HG02885 (cell line): ENCODE measurements around the gene CTPS1.

Experiments
- ATAC-seq: cut with Tn5 transposase; IDR thresholded peaks from one replicate; pipeline ENCODE4 v1.9.1; 2021; ENCODE audit warnings: mild to moderate bottlenecking; ENCODE audit not compliant: unreplicated experiment, poor library complexity

The CTPS1 gene

DNA sequence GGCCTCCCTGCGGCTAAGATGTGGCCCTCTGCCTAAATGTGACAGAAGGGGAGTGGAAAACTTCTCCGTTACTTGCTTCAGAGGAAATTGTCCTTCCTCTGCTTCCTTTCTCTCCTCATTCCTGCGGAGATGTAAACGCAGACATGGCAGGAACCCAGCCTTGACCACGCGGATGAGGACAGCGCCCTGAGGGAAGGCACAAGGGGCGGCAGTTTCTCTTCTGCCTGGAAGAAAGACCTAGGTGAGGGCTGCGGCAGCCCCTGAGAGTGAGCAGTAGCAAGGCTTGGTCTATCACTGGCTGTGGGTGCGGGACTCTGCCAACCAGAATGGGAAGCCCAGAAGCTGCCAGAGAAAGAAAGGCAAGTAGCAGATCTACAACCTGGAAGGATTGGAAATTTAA lies 14.0 kb upstream of the CTPS1 start:
- no peak for ATAC-seq

- no peak for ATAC-seq
Measured at GRCh38 chr1:40966417-40966816, 13.1 kb upstream of the CTPS1 start.

DNA sequence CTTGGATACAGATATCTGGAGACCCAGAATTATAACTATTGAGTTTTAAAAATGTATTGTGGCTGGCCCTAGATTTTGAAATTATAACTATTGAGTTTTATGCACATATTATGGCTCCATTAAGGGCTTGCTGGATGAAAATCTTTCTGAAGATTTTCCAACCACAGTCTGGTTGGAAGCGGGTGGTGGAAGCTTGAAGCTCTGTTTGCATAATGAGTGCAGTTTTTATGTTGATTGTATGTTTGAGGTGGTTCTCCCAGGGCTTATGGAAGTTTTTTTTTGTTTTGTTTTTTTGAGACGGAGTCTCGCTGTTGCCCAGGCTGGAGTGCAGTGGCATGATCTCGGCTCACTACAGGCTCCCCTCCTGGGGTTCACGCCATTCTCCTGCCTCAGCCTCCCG lies 10.1 kb upstream of the CTPS1 start:
- ATAC-seq, result no peak

DNA sequence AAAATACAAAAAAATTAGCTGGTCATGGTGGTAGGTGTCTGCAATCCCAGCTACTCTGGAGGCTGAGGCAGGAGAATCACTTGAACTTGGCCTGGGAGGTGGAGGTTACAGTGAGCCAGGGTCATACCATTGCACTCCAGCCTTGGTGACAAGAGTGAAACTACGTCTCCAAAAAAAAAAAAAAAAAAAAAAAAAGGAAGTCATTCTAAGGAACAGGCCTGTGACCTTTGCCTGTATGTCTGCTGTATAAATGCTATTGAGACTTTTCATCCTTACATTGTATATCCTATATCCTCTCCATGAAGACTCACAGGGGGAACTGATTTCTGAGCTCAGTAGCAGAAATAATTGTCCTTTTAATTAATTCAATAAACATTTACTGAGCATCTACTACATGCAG lies 7.5 kb upstream of the CTPS1 start:
- no peak for ATAC-seq

- no peak for ATAC-seq
Measured at GRCh38 chr1:40973912-40974311, 5.6 kb upstream of the CTPS1 start.

DNA sequence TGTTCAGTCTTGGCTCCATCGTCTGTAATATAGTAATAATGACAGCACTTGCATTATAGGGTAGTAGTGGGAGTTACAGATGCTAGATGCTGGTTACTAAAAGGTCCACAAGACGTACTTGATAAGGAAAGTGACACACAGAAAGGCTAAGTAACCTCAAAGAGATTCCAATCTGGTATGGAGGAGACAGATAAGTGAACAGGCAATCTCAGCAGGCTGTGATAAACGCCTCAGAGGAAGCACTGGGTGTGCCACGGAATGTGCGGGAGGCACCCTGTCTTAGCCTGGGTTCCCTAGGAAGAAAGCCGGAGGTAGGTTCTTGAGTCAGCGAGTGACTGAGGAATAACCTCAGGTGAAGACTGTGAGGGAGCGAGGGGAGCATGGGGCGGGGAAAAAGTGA lies 4.6 kb upstream of the CTPS1 start:
- no peak for ATAC-seq

DNA sequence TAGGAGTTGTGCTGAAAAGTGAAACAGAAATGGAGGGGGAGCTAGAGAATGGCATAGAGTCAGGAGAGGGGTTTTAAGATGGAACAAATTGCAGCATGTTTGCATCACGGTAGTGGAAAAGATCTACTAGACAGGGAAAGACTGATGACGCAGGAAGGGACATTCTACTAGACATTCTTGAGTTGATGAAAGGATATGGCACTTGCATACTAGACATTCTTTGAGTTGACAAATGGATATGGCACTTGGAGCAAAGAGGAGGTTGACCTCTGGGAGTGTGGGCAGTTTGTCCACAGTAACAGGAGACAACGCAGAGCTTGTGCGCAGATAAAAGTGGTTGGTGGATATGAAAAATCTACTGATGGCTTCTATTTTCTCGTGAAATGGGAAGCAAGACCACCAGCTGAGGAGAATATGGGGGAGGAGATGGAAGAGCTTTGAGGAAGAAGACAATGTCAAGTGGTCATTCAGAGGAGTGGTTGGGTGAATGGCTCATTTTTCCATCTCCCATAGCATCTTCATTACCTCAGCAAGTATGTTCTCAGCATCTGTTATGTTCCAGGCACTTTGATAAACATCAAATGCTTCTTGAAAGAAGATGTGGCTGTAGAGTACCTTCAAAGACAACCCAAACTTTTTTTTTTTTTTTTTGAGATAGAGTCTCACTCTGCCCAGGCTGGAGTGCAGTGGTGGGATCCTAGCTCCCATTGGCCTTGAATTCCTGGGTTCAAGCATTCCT lies 2.4 kb upstream of the CTPS1 start:
- no peak for ATAC-seq

- no peak for ATAC-seq
Measured at GRCh38 chr1:40977716-40978115, 1.8 kb upstream of the CTPS1 start.

DNA sequence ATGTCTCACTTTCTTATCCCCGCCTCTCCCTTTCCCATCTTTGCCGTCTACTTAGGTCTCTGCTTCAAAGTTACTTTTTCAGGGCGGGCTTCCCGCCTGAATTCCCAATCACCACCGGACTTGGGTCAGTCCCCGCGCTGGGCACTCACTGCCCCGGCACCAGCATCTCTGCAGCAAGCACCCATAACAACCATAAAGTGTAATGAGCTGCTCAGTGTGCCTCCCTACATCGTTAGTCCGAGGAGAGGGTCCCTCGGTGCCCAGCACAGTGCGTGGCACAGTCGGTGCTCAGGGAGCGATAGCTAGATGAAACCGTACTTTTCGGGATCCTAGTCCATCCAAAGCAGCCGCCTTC lies 633 bp upstream of the CTPS1 start:
- no peak for ATAC-seq

- ATAC-seq, result peak; percentile 22
Measured at GRCh38 chr1:40980068-40980452, 564 bp downstream of the CTPS1 start.

- no peak for ATAC-seq
Measured at GRCh38 chr1:40980453-40981121, 1.1 kb downstream of the CTPS1 start.

DNA sequence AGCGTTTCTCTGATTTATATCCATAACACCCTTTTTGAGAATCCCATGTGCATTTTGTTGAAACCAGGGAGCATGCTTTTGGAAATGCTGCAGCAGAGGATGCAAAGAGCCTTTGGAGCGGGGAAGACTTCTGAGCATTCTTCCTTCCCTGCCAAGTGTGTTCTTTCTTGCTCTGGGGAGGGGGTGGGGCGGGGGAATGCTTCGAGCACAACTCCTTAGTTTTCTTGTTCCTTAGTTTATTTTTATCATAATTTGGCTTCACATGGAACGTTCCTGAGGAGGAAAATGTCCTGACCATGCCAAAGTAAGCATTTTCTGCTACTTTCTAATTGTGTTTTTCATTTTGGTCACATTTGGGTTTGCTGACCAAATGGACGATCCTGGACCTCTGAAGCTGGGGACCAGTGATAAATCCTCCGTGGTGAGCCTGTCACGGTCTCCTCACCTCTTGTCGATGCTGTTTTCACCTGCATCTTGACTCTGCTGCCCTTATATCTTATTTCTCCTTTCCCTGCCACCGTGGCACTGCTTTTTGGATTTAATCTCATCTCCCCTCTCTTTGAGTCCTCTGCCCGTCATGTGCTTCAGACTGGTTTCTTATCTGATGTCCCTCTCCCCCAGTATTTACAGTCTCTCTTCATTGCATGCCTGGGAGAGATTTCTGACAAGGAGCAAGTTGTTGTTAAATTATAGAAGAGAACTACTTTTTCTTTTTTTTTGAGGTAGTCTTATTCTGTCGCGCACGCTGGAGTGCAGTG lies 2.4 kb downstream of the CTPS1 start:
- no peak for ATAC-seq

GRCh38 chr1:40982721-40983120 lies 3.2 kb downstream of the CTPS1 start:
- no peak for ATAC-seq

- ATAC-seq, result no peak
Measured at GRCh38 chr1:40983286-40983685, 3.8 kb downstream of the CTPS1 start.

DNA sequence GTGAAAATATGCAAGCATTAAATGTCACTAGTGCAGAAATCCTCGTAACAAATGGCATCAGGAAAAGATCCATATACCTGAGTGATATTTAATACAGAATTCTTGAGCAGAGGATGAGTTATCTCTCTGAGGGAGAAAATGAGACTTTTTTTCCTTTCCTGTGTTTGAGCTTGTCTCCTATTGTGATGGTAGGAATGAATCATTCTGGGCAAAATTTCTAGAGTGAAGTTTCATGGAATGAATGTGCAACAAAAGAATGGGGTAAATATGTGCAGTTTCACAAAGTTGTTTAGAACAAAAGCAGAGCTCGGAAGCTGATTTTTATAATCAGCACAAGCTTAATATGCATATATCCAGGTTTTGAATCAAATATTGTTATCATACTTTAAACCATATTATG lies 4.6 kb downstream of the CTPS1 start:
- ATAC-seq, result no peak

DNA sequence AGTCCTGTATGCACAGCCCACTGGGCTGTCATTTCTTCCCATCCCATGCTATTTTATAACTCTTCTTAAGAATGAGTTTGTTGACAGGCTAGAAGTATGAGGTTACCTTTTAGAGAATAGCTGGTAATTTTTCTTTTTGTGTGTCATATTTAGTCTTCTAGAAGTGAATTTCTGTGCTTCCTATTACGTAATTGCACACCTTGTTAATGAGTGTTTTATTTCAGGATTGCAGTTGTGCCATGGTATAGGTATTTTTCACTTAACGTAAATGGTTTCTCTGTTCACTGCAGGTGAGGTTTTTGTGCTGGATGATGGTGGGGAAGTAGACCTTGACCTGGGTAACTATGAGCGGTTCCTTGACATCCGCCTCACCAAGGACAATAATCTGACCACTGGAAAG lies 5.0 kb downstream of the CTPS1 start:
- ATAC-seq, result no peak

DNA sequence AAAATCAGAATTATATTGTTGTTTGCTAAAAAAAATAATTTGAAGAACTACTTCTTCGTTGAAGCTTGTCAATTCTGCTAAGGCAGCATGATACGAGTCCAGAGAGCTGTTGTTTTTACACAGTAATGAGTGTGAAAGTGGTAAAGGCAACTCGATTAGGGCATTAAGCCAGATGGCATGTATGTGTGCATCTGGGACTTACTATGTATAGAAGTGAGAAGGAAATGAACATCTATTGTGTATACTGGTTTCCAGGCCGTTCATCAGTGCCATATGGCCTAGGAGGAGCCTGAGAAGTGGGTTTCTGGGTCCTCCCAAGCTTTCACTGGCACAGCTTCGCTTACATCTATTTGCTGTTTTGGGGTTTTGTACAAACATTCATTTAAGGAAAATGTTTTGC lies 5.7 kb downstream of the CTPS1 start:
- no peak for ATAC-seq

DNA sequence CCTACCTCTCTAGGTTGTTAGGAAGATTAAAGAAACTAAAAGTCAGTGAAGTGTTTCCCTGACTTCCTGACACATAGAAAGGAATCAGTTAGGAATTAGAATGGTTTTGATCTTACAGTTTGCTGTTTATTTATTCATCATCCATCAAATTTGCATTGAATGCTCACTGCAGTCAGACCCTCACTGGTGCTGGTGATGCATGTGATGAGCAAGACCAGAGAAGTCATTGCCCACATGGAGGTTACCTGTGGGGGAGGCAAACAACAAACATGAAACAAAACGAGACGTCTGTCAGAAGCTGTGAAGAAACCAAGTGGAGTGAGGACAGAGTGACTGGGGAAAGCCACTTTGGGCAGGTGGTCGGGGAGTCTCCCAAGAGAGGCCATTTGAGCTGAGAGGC lies 6.4 kb downstream of the CTPS1 start:
- ATAC-seq, result no peak

DNA sequence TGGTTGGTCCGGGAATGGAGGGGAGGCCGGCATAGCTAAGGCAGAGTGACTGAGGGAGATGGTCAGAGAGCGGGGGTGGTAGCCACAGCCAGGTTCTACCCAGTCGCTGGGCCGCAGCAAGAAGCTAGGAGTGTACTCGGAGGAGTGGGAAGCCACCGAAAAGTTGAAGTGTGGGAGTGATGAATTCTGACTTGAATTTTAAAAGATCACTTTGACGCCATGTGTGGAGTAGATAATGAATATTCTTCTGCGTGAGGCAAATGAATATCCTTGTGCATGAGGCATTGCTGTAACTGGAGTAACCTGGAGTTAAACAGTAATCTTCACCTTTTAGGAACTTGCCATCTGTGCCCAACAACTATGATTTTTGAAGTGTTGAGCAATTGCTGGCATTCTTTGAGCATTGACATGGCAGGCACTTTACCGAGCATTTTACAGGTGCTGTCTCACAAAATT lies 6.9 kb downstream of the CTPS1 start:
- ATAC-seq, result no peak

DNA sequence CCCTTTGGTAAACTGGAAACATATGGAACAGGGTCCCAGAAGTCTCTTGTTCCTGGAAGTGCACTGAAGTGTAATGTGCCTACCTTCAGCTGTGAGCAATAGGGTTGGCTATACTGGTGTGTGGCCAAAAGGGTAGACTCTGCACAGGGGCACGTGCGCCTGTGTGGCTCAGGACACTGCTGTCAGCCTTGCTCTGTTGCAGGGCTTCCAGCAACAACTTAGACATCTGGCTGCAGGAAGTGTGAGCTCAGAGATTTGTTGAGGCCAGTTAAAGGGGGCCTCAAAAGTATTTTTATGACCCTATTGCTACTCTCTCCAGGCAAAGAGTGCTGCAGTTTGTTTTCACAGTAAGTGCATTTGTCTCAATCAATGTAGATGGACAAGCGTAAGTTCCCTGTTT lies 7.5 kb downstream of the CTPS1 start:
- no peak for ATAC-seq

- ATAC-seq, result no peak
Measured at GRCh38 chr1:40987439-40988276, 8.2 kb downstream of the CTPS1 start.
